Cardiac fibroblast (primary cell): ENCODE measurements around the gene NWD2.

Source experiments
- DNase-seq, 2 donors: peaks; one replicate each; pipeline versions ENCODE4 v3.0.0 to v3.0.0-alpha.2; 2010; ENCODE audit warnings: low read depth in 2 of 2
- H3K4me3 ChIP-seq, 2 donors: replicated peaks in 1 of 2; 1 replicate in 1 of 2; 2 replicates in 1 of 2; pipeline ENCODE4 v1.5.1; 2011; ENCODE audit warnings: low read depth in 2 of 2, low read length in 2 of 2, mild to moderate bottlenecking in 2 of 2, moderate library complexity in 1 of 2
- TF ChIP-seq, protein P1 (sequence below): IDR thresholded peaks from one replicate; pipeline ENCODE4 v1.5.1; 2011; ENCODE audit warnings: low read depth, mild to moderate bottlenecking, low read length, inconsistent platforms

Gene NWD2

GRCh38 chr4:37455301-37456131 lies 211.0 kb downstream of the NWD2 start:
- no peak overlapping the region for H3K4me3 ChIP-seq
- TF ChIP-seq, protein P1, sequence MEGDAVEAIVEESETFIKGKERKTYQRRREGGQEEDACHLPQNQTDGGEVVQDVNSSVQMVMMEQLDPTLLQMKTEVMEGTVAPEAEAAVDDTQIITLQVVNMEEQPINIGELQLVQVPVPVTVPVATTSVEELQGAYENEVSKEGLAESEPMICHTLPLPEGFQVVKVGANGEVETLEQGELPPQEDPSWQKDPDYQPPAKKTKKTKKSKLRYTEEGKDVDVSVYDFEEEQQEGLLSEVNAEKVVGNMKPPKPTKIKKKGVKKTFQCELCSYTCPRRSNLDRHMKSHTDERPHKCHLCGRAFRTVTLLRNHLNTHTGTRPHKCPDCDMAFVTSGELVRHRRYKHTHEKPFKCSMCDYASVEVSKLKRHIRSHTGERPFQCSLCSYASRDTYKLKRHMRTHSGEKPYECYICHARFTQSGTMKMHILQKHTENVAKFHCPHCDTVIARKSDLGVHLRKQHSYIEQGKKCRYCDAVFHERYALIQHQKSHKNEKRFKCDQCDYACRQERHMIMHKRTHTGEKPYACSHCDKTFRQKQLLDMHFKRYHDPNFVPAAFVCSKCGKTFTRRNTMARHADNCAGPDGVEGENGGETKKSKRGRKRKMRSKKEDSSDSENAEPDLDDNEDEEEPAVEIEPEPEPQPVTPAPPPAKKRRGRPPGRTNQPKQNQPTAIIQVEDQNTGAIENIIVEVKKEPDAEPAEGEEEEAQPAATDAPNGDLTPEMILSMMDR = no peak

GRCh38 chr4:37461801-37462200 lies 217.3 kb downstream of the NWD2 start:
- DNase-seq = no peak
- no peak overlapping the region for H3K4me3 ChIP-seq
- TF ChIP-seq, protein P1 = no peak

More at GRCh38 chr4:37455301-37456131, 211.0 kb downstream of the NWD2 start:
- DNase-seq = no peak

DNA sequence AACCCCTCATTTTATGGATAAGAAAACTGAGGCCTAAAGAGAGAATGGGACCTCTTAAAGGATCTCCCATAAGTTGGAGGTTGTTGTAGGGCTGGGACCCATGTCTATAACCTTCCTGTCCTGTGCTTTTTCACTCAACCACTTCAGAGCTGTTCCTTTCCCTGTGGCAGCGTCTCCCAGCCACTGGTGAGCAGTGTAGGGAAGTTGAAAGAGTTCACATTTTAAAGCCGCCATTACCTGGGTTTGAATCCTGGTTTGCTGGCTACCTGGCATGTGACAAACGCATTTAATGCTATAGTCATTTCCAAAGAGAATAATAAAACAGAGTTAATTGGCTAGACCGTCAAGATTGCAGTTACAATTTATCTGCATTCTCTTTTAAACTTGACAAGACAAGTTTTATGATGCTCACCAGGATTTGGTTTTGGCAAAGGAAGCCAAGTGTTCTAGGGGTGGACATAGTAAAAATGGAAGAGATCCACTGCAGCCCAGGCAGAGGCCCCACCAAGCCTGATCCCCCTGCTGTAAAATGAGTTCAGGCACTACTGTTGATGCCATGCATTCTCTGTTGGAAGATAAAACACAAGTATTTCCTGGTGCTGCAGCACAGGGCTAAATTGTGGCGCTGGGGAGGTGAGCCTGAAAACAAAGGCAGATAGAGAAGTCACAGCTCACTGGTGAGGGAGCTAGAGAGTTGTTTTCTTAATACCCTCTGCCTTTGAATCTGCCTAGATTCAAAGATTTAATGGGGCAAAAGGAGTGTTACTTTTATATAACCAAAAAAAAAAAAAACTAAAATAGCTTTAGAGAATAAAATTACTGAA lies 218.7 kb downstream of the NWD2 start:
- H3K4me3 ChIP-seq = no peak overlapping the region
- TF ChIP-seq, protein P1 = no peak
- DNase-seq = no peak

DNA sequence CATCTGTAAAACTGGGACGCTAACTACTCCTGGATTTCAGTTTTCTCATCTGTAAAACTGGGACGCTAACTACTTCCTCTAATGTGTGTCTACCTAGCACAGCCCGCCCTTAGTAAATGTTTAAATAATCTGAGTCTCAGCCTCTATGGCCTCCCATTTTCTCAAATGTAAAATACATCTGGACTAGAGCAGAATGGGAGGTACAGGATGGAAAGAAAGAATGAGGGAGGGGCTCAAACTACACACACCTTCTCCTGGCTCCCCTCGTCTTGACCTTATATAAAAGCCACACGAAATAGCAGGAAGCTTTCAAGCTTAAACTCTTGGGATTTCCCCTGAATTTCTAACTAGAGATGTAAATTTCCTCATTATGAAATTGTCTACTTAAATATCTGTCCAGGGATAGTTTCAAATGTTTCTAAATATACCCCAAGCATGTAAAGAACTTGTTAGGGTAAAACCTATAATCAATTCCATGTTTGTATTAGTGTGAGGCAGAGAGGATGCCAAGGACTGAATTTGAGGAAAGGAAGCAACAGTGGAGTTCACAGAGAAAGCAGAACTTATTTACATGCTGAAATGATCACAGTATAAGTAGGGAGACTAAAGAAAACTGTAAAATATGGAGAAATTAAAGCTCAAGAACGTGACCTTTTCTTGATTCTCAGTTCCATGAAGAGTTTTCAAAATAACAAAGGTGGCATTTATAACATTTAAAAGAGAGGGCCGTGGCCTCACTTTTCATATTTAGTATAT lies 220.0 kb downstream of the NWD2 start:
- no peak for DNase-seq
- TF ChIP-seq, protein P1 = no peak
- H3K4me3 ChIP-seq = no peak overlapping the region

DNA sequence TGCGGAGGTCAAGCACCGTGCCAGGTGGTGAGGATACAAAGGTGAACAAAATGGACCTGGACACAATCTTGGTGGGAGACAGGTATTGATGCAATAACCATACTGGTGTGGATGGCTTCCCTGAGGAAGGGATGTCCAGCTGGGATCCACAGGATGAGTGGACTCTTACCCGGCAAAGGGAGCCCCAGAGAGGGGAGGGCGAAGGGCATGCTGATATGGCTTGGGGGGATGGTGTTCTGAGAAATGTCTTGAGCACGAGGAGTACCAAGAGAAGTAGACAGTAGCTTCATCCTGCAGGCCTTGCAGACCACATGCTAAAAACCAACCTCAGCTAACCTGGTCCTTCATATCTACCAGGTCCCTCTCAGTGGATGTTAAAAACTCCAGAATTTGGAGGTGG lies 220.8 kb downstream of the NWD2 start:
- DNase-seq = no peak
- TF ChIP-seq, protein P1 = no peak

DNA sequence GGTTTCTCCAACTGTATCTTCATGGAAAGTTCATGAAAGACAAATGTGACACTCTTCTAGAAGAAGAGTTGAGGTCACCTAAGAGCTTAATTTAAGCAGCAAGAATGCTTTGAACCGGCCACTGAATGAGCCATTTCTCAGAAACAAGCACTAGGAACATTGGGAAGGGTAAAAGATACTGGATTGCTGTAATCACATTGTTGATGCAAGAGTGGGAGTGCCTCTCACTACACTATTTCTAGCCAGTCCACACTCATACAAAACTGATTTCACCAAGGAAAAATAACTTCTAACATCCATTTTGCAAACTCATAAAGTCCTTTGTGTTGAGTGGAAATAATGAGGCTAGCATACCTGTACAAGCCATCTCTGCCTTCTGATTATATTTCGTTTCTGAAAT lies 221.3 kb downstream of the NWD2 start:
- TF ChIP-seq, protein P1 = no peak
- DNase-seq = no peak
- H3K4me3 ChIP-seq = no peak overlapping the region

More for the DNA sequence above, 220.8 kb downstream of the NWD2 start:
- no peak overlapping the region for H3K4me3 ChIP-seq
